ENCODE data around the gene HOXB1.
A peak's percentile ranks its signal among the peaks of the same experiment; 100 is the strongest.

- TF ChIP-seq CTCF (IDR thresholded peaks at IDR 0.05 in 8 of 11, conservative IDR thresholded peaks at IDR 0.05 in 3 of 11) (no peak), POLR2A (IDR thresholded peaks at IDR 0.05) (no peak), POLR2AphosphoS5 (IDR thresholded peaks at IDR 0.05) (peak in 2 of 3 donors; percentile 68 to 74)
Observed at GRCh38 chr17:48544349-48545021, 13.7 kb upstream of the HOXB1 start.

Data from spleen (tissue), 7 donors.